Choroid plexus epithelial cell (primary cell): ENCODE data around the gene RERG.

Source experiments
- DNase-seq: peaks from one replicate; pipeline ENCODE4 v3.0.0-alpha.2; 2010; ENCODE audit warnings: low read depth
- H3K4me3 ChIP-seq: 2 replicates; pipeline ENCODE4 v1.5.1; 2011; ENCODE audit warnings: low read depth, mild to moderate bottlenecking, control low read depth, low read length, moderate library complexity
- CTCF ChIP-seq: conservative IDR thresholded peaks from 2 replicates; pipeline ENCODE4 v1.5.1; 2011; ENCODE audit warnings: low read depth, mild to moderate bottlenecking, control low read depth, inconsistent platforms, low read length, moderate library complexity

RERG gene

GRCh38 chr12:15253990-15254389 is 32.8 kb upstream of the RERG start:
- no peak overlapping the region for H3K4me3 ChIP-seq
- TF ChIP-seq CTCF, result no peak
- DNase-seq, result no peak

- H3K4me3 ChIP-seq, result no peak overlapping the region
- no peak for TF ChIP-seq CTCF
- DNase-seq, result no peak
Measured at GRCh38 chr12:15244926-15245325, 23.7 kb upstream of the RERG start.

- peak; percentile 23 for DNase-seq
Measured at GRCh38 chr12:15244341-15244740, 23.1 kb upstream of the RERG start.

GRCh38 chr12:15243102-15243501 is 21.9 kb upstream of the RERG start:
- H3K4me3 ChIP-seq, result no peak overlapping the region
- DNase-seq, result no peak
- no peak for TF ChIP-seq CTCF

More at GRCh38 chr12:15244341-15244740, 23.1 kb upstream of the RERG start:
- no peak overlapping the region for H3K4me3 ChIP-seq
- no peak for TF ChIP-seq CTCF

GRCh38 chr12:15240898-15241297 is 19.7 kb upstream of the RERG start:
- no peak for TF ChIP-seq CTCF
- no peak for DNase-seq
- no peak overlapping the region for H3K4me3 ChIP-seq

- no peak for TF ChIP-seq CTCF
- no peak overlapping the region for H3K4me3 ChIP-seq
- DNase-seq, result no peak
Measured at GRCh38 chr12:15234508-15234907, 13.3 kb upstream of the RERG start.

GRCh38 chr12:15234011-15234410 is 12.8 kb upstream of the RERG start:
- DNase-seq, result no peak
- TF ChIP-seq CTCF, result no peak
- H3K4me3 ChIP-seq, result no peak overlapping the region
